Stimulated activated CD4-positive, alpha-beta T cell treated with anti-CD3 and anti-CD28 coated beads, Interleukin-1b, Interleukin-23, amount 100 ng/mL, for 24 hours (primary cell): Measurements from ENCODE around the gene GRXCR2.
A peak's percentile ranks its signal among the peaks of the same experiment; 100 is the strongest.
"Not testable (repeated sequence)": the region's sequence is repeated elsewhere in the genome, so short reads cannot be mapped to it uniquely, and the experiment has no call there.

ENCODE experiments used
- DNase-seq, 4 experiments: peaks; one replicate each; pipeline ENCODE4 v3.0.0-alpha.2; 2020; ENCODE audit warnings: low read depth in 4 of 4, low spot score in 1 of 4

The GRXCR2 gene

GRCh38 chr5:145887217-145887616, 14.4 kb upstream of the GRXCR2 start:
- no peak for DNase-seq

- no peak for DNase-seq
Observed at GRCh38 chr5:145874765-145875164, 2.0 kb upstream of the GRXCR2 start.

- DNase-seq: no peak
Observed at GRCh38 chr5:145872486-145872885, 328 bp downstream of the GRXCR2 start.

GRCh38 chr5:145869753-145870152, 3.1 kb downstream of the GRXCR2 start:
- DNase-seq: no peak

- DNase-seq: no peak
Observed at GRCh38 chr5:145867806-145868205, 5.0 kb downstream of the GRXCR2 start.

- not testable (repeated sequence) for DNase-seq
Observed at GRCh38 chr5:145864432-145864831, 8.4 kb downstream of the GRXCR2 start.

GRCh38 chr5:145863003-145863402, 9.8 kb downstream of the GRXCR2 start:
- no peak for DNase-seq

- no peak for DNase-seq
Observed at GRCh38 chr5:145859897-145860296, 12.9 kb downstream of the GRXCR2 start.

GRCh38 chr5:145859453-145859852, 13.4 kb downstream of the GRXCR2 start:
- no peak for DNase-seq

GRCh38 chr5:145858959-145859358, 13.9 kb downstream of the GRXCR2 start:
- no peak for DNase-seq

- DNase-seq: peak in 1 of 4 experiments; percentile 21
Observed at GRCh38 chr5:145856285-145856818, 16.5 kb downstream of the GRXCR2 start.

GRCh38 chr5:145855763-145856267, 17.0 kb downstream of the GRXCR2 start:
- DNase-seq: no peak

GRCh38 chr5:145854651-145855258, 18.1 kb downstream of the GRXCR2 start:
- no peak for DNase-seq

GRCh38 chr5:145853781-145854376, 18.9 kb downstream of the GRXCR2 start:
- DNase-seq: no peak

GRCh38 chr5:145852990-145853389, 19.8 kb downstream of the GRXCR2 start:
- no peak for DNase-seq

GRCh38 chr5:145848854-145849253, 24.0 kb downstream of the GRXCR2 start:
- no peak for DNase-seq

- DNase-seq: no peak
Observed at GRCh38 chr5:145847499-145848497, 25.0 kb downstream of the GRXCR2 start.

GRCh38 chr5:145846081-145846480, 26.7 kb downstream of the GRXCR2 start:
- no peak for DNase-seq

GRCh38 chr5:145841299-145841698, 31.5 kb downstream of the GRXCR2 start:
- no peak for DNase-seq

- no peak for DNase-seq
Observed at GRCh38 chr5:145840458-145841132, 32.2 kb downstream of the GRXCR2 start.

GRCh38 chr5:145838276-145838675, 34.5 kb downstream of the GRXCR2 start:
- DNase-seq: no peak
